Neutrophil (primary cell): ENCODE results near the gene GID8.
"Not testable (repeated sequence)": the region's sequence is repeated elsewhere in the genome, so short reads cannot be mapped to it uniquely, and the experiment has no call there.

Source experiments
- H3K27ac ChIP-seq: fragments of 200-600 bp; sonication (generic); 2 replicates; pipeline ENCODE4 v1.5.1; 2016; ENCODE audit warnings: mild to moderate bottlenecking, moderate library complexity
- H3K27me3 ChIP-seq: fragments of 200-600 bp; sonication (generic); 2 replicates; pipeline ENCODE4 v1.6.0; 2016; ENCODE audit warnings: mild to moderate bottlenecking
- H3K36me3 ChIP-seq: fragments of 200-600 bp; sonication (generic); 2 replicates; pipeline ENCODE4 v1.5.1; 2017
- H3K4me1 ChIP-seq, 2 experiments: fragments of 200-600 bp in 1 of 2; sonication (generic) in 1 of 2; 1 replicate in 1 of 2; 2 replicates in 1 of 2; pipeline versions ENCODE4 v1.5.1 to v1.6.1; 2013 to 2016; ENCODE audit warnings: low read depth in 1 of 2, low read length in 1 of 2, mild to moderate bottlenecking in 1 of 2, moderate library complexity in 1 of 2; ENCODE audit not compliant: control insufficient read depth in 1 of 2, insufficient read depth in 1 of 2
- H3K4me3 ChIP-seq, 2 experiments: fragments of 200-600 bp in 1 of 2; sonication (generic) in 1 of 2; 1 replicate in 1 of 2; 2 replicates in 1 of 2; pipeline ENCODE4 v1.5.1; 2013 to 2016; ENCODE audit warnings: low read depth in 1 of 2, low read length in 1 of 2, mild to moderate bottlenecking in 1 of 2, moderate library complexity in 1 of 2
- H3K9me3 ChIP-seq: fragments of 200-600 bp; sonication (generic); 2 replicates; pipeline ENCODE4 v1.5.1; 2016
- TF ChIP-seq, protein P1 (sequence below): fragments of 200-600 bp; sonication (generic); IDR thresholded peaks from 2 replicates; pipeline ENCODE4 v1.5.1; 2016; ENCODE audit warnings: antibody characterized with exemption

Gene GID8

DNA sequence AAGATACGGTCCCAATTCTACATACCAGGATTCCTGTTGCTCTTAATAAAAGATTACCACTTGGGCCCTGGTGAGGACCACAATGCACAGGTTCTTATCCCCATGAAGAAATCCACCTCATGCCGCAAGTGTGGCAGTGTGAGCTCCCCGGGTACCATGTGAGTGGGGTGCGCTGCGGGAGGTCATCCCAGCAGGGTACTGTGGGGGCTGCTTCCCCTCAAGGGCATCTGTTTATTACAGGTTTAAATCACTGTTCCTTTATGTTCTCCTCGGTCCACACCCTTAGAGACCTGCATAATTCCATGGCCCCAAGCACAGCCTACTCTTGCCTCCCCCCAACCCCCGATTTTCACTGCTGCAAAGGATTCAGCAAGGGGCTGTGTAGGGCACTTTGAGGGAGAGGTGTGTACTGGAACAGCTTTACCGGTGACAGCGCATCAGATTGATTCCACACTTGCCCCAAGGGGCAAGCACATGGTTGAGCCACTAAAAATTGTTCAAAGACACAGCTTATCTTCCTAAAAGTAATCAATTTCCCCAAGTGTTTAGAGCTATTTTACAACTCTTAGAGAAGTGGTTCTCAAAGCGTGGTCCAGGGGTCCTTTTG lies 17.8 kb upstream of the GID8 start:
- H3K27ac ChIP-seq: peak overlapping the region; percentile 32
- peaks cover 54 to 69% of the 10 kb centered on the region in 2 experiments for H3K4me1 ChIP-seq
- TF ChIP-seq, protein P1, sequence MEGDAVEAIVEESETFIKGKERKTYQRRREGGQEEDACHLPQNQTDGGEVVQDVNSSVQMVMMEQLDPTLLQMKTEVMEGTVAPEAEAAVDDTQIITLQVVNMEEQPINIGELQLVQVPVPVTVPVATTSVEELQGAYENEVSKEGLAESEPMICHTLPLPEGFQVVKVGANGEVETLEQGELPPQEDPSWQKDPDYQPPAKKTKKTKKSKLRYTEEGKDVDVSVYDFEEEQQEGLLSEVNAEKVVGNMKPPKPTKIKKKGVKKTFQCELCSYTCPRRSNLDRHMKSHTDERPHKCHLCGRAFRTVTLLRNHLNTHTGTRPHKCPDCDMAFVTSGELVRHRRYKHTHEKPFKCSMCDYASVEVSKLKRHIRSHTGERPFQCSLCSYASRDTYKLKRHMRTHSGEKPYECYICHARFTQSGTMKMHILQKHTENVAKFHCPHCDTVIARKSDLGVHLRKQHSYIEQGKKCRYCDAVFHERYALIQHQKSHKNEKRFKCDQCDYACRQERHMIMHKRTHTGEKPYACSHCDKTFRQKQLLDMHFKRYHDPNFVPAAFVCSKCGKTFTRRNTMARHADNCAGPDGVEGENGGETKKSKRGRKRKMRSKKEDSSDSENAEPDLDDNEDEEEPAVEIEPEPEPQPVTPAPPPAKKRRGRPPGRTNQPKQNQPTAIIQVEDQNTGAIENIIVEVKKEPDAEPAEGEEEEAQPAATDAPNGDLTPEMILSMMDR: no peak
- no peaks in the 10 kb centered on the region for H3K9me3 ChIP-seq
- no peaks in the 10 kb centered on the region for H3K36me3 ChIP-seq
- no peaks in the 10 kb centered on the region for H3K27me3 ChIP-seq
- no peak overlapping the region for H3K4me3 ChIP-seq

DNA sequence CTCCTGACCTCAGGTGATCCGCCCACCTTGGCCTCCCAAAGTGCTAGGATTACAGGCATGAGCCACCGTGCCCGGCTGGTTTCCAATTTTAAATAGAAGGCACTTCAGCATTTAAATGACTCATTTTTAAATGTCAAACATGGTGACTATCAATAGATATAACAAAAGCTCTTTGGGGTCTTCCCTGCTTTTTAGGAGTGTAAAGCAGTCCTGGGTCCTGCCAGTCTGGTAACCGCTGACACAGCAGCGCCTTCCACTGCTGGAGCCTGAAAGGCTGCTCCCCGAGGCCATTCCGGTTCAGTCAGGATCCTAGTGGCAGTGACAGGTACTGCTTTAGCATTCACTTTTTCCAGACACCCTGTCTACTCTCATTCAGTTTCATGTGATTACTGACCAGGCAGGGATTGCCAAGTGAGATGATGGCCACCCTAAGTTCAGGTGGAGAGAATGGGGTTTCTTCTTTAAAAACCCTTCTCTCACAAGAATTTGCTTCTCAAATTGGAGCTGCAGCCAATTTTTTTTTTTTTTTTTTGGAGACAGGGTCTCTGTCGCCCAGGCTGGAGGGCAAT lies 16.7 kb upstream of the GID8 start:
- Histone ChIP-seq H3K4me3 (no peak overlapping the region), H3K27ac (no peak overlapping the region)

GRCh38 chr20:62922451-62922921 lies 15.5 kb upstream of the GID8 start:
- Histone ChIP-seq H3K4me3 (no peak overlapping the region), H3K4me1 (peaks cover 62 to 82% of the 10 kb centered on the region in 2 experiments), H3K9me3 (no peaks in the 10 kb centered on the region), H3K36me3 (no peaks in the 10 kb centered on the region), H3K27ac (peak overlapping the region; percentile 38), H3K27me3 (no peaks in the 10 kb centered on the region)
- TF ChIP-seq, protein P1: no peak

More for the DNA sequence above, 16.7 kb upstream of the GID8 start:
- H3K27me3 ChIP-seq: no peaks in the 10 kb centered on the region
- H3K9me3 ChIP-seq: no peaks in the 10 kb centered on the region
- TF ChIP-seq, protein P1: peak; percentile 29
- no peaks in the 10 kb centered on the region for H3K36me3 ChIP-seq
- H3K4me1 ChIP-seq: peaks cover 61 to 73% of the 10 kb centered on the region in 2 experiments

- H3K36me3 ChIP-seq, H3K9me3 ChIP-seq, H3K4me3 ChIP-seq, H3K27me3 ChIP-seq: not testable (repeated sequence)
- peaks cover 62 to 82% of the 10 kb centered on the region in 2 experiments for H3K4me1 ChIP-seq
- peak overlapping the region; percentile 38 for H3K27ac ChIP-seq
Observed at GRCh38 chr20:62923059-62923668, 14.8 kb upstream of the GID8 start.

DNA sequence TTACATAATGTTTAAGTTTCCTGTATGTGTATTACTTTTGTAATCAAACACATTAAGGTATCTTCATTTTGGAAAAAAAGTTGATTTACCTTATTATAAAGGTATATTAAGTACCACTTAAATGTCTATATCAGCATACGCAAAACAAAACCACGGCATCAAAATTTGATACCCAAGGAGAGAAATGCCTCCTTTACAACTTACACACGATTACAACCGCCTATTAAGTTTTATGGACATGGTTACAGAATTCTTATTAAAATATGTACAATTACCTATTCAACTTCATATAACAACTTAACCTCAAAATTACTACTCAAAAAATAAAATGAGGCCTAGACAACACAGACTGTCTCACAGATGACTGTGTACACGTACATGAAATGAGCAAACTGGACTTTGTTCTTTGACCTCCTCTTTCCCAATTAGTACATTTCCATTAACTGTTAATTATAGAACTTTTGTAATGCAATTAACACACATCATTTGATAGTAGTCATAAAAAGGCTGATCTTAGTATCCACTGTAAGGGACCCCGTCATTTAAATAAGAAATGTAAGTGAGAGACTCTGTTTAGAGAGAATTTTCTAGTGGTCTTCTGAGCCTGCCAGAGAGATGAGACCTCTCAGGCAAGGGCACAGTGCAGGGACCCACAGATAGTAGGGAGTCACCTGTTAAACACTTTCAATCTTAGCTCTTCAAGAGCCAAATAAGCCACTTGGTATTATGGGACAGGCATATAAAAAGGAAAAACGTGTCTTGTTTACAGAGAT lies 14.1 kb upstream of the GID8 start:
- TF ChIP-seq, protein P1: no peak
- peak overlapping the region in 1 of 2 experiments; percentile 93 for H3K4me3 ChIP-seq
- H3K27me3 ChIP-seq: no peaks in the 10 kb centered on the region
- peak overlapping the region; percentile 88 for H3K27ac ChIP-seq
- peaks cover 65 to 83% of the 10 kb centered on the region in 2 experiments for H3K4me1 ChIP-seq
- no peaks in the 10 kb centered on the region for H3K36me3 ChIP-seq
- H3K9me3 ChIP-seq: no peaks in the 10 kb centered on the region
